ENCODE results near the gene CMPK1. TPM values are rescaled to one million over a fixed set of nuclear protein-coding genes. Genes with fewer than 3 reads are reported as not detected.

The CMPK1 gene
- total and polyA plus RNA-seq, 10 of the 15 experiments (the other 5 are each of a cell fraction or from before 2014, with no cell fraction given): 43.7 to 159 (median 85.6) TPM

GRCh38 chr1:47415728-47416318 lies 82.2 kb downstream of the CMPK1 start, which contains the start of gene FOXE3 (continued):
- TF ChIP-seq BCL3 (IDR thresholded peaks at IDR 0.05; ENCODE audit: borderline replicate concordance, insufficient read depth, low read depth, low read length, poor library complexity, severe bottlenecking): no peak
- no peak for TF ChIP-seq CEBPZ (IDR thresholded peaks at IDR 0.05; ENCODE audit: low read depth, low read length)
- TF ChIP-seq SREBF1 (IDR thresholded peaks at IDR 0.05; ENCODE audit: low read length): no peak
- TF ChIP-seq SMAD5 (IDR thresholded peaks at IDR 0.05; ENCODE audit: low read depth): no peak
- TF ChIP-seq ZZZ3 (IDR thresholded peaks at IDR 0.05; ENCODE audit: control insufficient read depth, insufficient read length, low read depth): no peak

GRCh38 chr1:47416319-47417169 lies 83.0 kb downstream of the CMPK1 start:
- FAIRE-seq: no peak
- SMC1A ChIA-PET (ENCODE audit: uncharacterized antibody, unreplicated experiment): no interaction called here
- TF ChIP-seq BHLHE40 (IDR thresholded peaks at IDR 0.05; ENCODE audit: borderline replicate concordance in 1 of 2, low read depth in 2 of 2, low read length in 1 of 2): no peak
- TF ChIP-seq, protein P1, sequence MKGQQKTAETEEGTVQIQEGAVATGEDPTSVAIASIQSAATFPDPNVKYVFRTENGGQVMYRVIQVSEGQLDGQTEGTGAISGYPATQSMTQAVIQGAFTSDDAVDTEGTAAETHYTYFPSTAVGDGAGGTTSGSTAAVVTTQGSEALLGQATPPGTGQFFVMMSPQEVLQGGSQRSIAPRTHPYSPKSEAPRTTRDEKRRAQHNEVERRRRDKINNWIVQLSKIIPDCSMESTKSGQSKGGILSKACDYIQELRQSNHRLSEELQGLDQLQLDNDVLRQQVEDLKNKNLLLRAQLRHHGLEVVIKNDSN (IDR thresholded peaks at IDR 0.05; ENCODE audit: borderline replicate concordance, extremely low read length, insufficient read depth, low read depth, low read length): no peak
- TF ChIP-seq NR2F1 (conservative IDR thresholded peaks at IDR 0.05): no peak
- no peak for TF ChIP-seq RELA (IDR thresholded peaks at IDR 0.05; ENCODE audit: borderline replicate concordance, partially characterized antibody)
- TF ChIP-seq MTA3 (IDR thresholded peaks at IDR 0.05; ENCODE audit: borderline replicate concordance, low read length): no peak
- TF ChIP-seq POU2F2 (IDR thresholded peaks at IDR 0.05; ENCODE audit: borderline replicate concordance, low read depth, low read length): no peak
- TF ChIP-seq, protein P2, sequence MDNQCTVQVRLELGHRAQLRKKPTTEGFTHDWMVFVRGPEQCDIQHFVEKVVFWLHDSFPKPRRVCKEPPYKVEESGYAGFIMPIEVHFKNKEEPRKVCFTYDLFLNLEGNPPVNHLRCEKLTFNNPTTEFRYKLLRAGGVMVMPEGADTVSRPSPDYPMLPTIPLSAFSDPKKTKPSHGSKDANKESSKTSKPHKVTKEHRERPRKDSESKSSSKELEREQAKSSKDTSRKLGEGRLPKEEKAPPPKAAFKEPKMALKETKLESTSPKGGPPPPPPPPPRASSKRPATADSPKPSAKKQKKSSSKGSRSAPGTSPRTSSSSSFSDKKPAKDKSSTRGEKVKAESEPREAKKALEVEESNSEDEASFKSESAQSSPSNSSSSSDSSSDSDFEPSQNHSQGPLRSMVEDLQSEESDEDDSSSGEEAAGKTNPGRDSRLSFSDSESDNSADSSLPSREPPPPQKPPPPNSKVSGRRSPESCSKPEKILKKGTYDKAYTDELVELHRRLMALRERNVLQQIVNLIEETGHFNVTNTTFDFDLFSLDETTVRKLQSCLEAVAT (IDR thresholded peaks at IDR 0.05): no peak
- no peak for TF ChIP-seq GATAD2B (conservative IDR thresholded peaks at IDR 0.05; ENCODE audit: low read depth)

More at GRCh38 chr1:47416319-47417169, 83.0 kb downstream of the CMPK1 start:
- DNase-seq (ENCODE audit: low read depth, low spot score) (no peak), ATAC-seq (no peak)
- ChIA-PET POLR2A (no interaction called here), CTCF (no interaction called here), RAD21 (ENCODE audit: unreplicated experiment) (no interaction called here)
- H3K4me3 ChIP-seq: no peak overlapping the region
- BruUV-seq (replicated peaks): no TSS peak
- intact Hi-C loops (cut with micrococcal nuclease; ENCODE audit: unreplicated experiment): no loop called here
- no peak overlapping the region for H3K27ac ChIP-seq (ENCODE audit: control insufficient read depth, insufficient read depth)
- no peaks in the 10 kb centered on the region for H4K20me1 ChIP-seq (ENCODE audit: control insufficient read depth, insufficient read depth)
- H3K4me1 ChIP-seq (ENCODE audit: control insufficient read depth, insufficient read depth, low read length): peaks cover 5% of the 10 kb centered on the region; the same call in 1 of the 2 replicates
- no peak overlapping the region for H3K4me2 ChIP-seq (ENCODE audit: control insufficient read depth, insufficient read depth)
- WGBS (ENCODE audit: insufficient coverage, insufficient replicate concordance, low lambda C conversion rate, missing lambda C conversion rate): 12% methylated on average over 102 of the region's 134 CpGs
- no peak overlapping the region for H3K9ac ChIP-seq (ENCODE audit: control insufficient read depth, insufficient read depth, low read length)
- no peaks in the 10 kb centered on the region for H3K36me3 ChIP-seq (ENCODE audit: control insufficient read depth in 2 of 2, insufficient read depth in 2 of 2, low read length in 1 of 2)
- in situ Hi-C loops (cut with MboI): no loop called here
- H3K79me2 ChIP-seq (ENCODE audit: control insufficient read depth, insufficient read depth, low read length): no peaks in the 10 kb centered on the region
- peaks cover 5 to 8% of the 10 kb centered on the region in 2 experiments; a peak in 3 of 4 replicates for H3K27me3 ChIP-seq (replicated peaks in 1 of 2; ENCODE audit: control insufficient read depth in 2 of 2, insufficient read depth in 2 of 2, low read length in 1 of 2)
- no peaks in the 10 kb centered on the region for H3K9me3 ChIP-seq (replicated peaks; ENCODE audit: control insufficient read depth, insufficient read depth, low read length)
- H2AFZ ChIP-seq (ENCODE audit: control insufficient read depth, low read depth, low read length): no peak overlapping the region
